ENCODE data around the gene ADAMTS12. TPM values are rescaled to one million over a fixed set of nuclear protein-coding genes. Genes with fewer than 3 reads are reported as not detected.

Gene ADAMTS12
- polyA plus RNA-seq, 1 of the 3 experiments (the other 2 are of a cell fraction) = 2.5 TPM

- Histone ChIP-seq H3K9me3 (no peaks in the 10 kb centered on the region), H3K27ac (ENCODE audit: low read depth in 2 of 2, low read length in 1 of 2) (no peak overlapping the region), H3K4me1 (ENCODE audit: control insufficient read depth in 1 of 2, insufficient read depth in 2 of 2, low read depth in 1 of 2, low read length in 1 of 2) (no peaks in the 10 kb centered on the region), H3F3A (replicated peaks; ENCODE audit: insufficient read depth) (no peaks in the 10 kb centered on the region), H2AFZ (ENCODE audit: low read depth) (no peak overlapping the region), H3K9ac (no peak overlapping the region), H3K27me3 (ENCODE audit: insufficient read depth) (no peaks in the 10 kb centered on the region; the same call in 1 of the 2 replicates), H3K4me2 (no peak overlapping the region), H4K20me1 (ENCODE audit: insufficient read depth) (no peaks in the 10 kb centered on the region), H3K4me3 (ENCODE audit: low read depth in 2 of 2, low read length in 1 of 2) (no peak overlapping the region), H3K9me2 (no peaks in the 10 kb centered on the region), H3K36me3 (replicated peaks in 1 of 2; ENCODE audit: control insufficient read depth in 1 of 2, insufficient read depth in 2 of 2, low read length in 1 of 2) (no peaks in the 10 kb centered on the region), H3K79me2 (ENCODE audit: insufficient read depth) (no peaks in the 10 kb centered on the region)
- no peak for DNase-seq
- CTCF ChIA-PET = interaction anchor here (1.1 kb wide), 2 partner anchors 30 to 83 kb away, joined by 3 read pairs; no protein-coding TSS in a partner anchor
- 58% methylated on average over 1 of the region's 1 CpG for WGBS (ENCODE audit: low lambda C conversion rate)
- no peak for TF ChIP-seq FOXJ3 (CRISPR knock-in tag; IDR thresholded peaks at IDR 0.05)
- no peak for TF ChIP-seq MXI1 (IDR thresholded peaks at IDR 0.05; ENCODE audit: low read depth, low read length)
- no peak for TF ChIP-seq FOXM1 (IDR thresholded peaks at IDR 0.05; ENCODE audit: low read depth)
- POLR2A ChIA-PET = no interaction called here
These were observed 333.3 kb downstream of the ADAMTS12 start for GRCh38 chr5:33558489-33558888.

- no peak overlapping the region for H2AFZ ChIP-seq (ENCODE audit: low read depth)
- TF ChIP-seq USF2 (IDR thresholded peaks at IDR 0.05; ENCODE audit: borderline replicate concordance, low read depth, low read length) = no peak
- TF ChIP-seq USF1 (IDR thresholded peaks at IDR 0.05; ENCODE audit: borderline replicate concordance, low read depth) = no peak
- TF ChIP-seq CTCF (IDR thresholded peaks at IDR 0.05) = no peak
- no peak for TF ChIP-seq JUND (IDR thresholded peaks at IDR 0.05)
- no peak for TF ChIP-seq RFX5 (IDR thresholded peaks at IDR 0.05; ENCODE audit: low read length)
- no peak for TF ChIP-seq FOSL2 (IDR thresholded peaks at IDR 0.05; ENCODE audit: borderline replicate concordance, low read depth)
- no peak for TF ChIP-seq EP300 (IDR thresholded peaks at IDR 0.05; ENCODE audit: borderline replicate concordance in 1 of 2, low read depth in 1 of 2, low read length in 1 of 2)
- no peak for TF ChIP-seq TEAD4 (IDR thresholded peaks at IDR 0.05; ENCODE audit: borderline replicate concordance, insufficient read depth)
- no peak for TF ChIP-seq GATA2 (CRISPR knock-in tag; IDR thresholded peaks at IDR 0.05)
- no peak for TF ChIP-seq NRF1 (IDR thresholded peaks at IDR 0.05; ENCODE audit: low read depth, low read length)
- no peak for TF ChIP-seq MEF2A (IDR thresholded peaks at IDR 0.05; ENCODE audit: borderline replicate concordance, low read depth)
- TF ChIP-seq IRF3 (IDR thresholded peaks at IDR 0.05; ENCODE audit: low read depth, low read length) = no peak
- no peak for TF ChIP-seq TAF1 (IDR thresholded peaks at IDR 0.05; ENCODE audit: borderline replicate concordance, low read depth, low read length)
- TF ChIP-seq NFIC (IDR thresholded peaks at IDR 0.05; ENCODE audit: borderline replicate concordance) = no peak
- no peak for TF ChIP-seq FOXM1 (IDR thresholded peaks at IDR 0.05; ENCODE audit: low read depth)
- no peak for TF ChIP-seq EZH2phosphoT487 (IDR thresholded peaks at IDR 0.05; ENCODE audit: borderline replicate concordance, low read depth)
- CTCF ChIA-PET = no interaction called here
- H4K20me1 ChIP-seq (ENCODE audit: insufficient read depth) = no peaks in the 10 kb centered on the region
- H3K9me3 ChIP-seq = no peaks in the 10 kb centered on the region
- H3F3A ChIP-seq (replicated peaks; ENCODE audit: insufficient read depth) = no peaks in the 10 kb centered on the region
- H3K4me3 ChIP-seq (ENCODE audit: low read depth in 2 of 2, low read length in 1 of 2) = no peak overlapping the region
- H3K27me3 ChIP-seq (ENCODE audit: insufficient read depth) = no peaks in the 10 kb centered on the region
- H3K36me3 ChIP-seq (replicated peaks in 1 of 2; ENCODE audit: control insufficient read depth in 1 of 2, insufficient read depth in 2 of 2, low read length in 1 of 2) = no peaks in the 10 kb centered on the region
- POLR2A ChIA-PET = no interaction called here
- no peak overlapping the region for H3K27ac ChIP-seq (ENCODE audit: low read depth in 2 of 2, low read length in 1 of 2)
- H3K4me1 ChIP-seq (ENCODE audit: control insufficient read depth in 1 of 2, insufficient read depth in 2 of 2, low read depth in 1 of 2, low read length in 1 of 2) = no peaks in the 10 kb centered on the region
- H3K79me2 ChIP-seq (ENCODE audit: insufficient read depth) = no peaks in the 10 kb centered on the region
- DNase-seq = no peak
- 55% methylated on average over 3 of the region's 3 CpGs for WGBS (ENCODE audit: low lambda C conversion rate)
- H3K4me2 ChIP-seq = no peak overlapping the region
- H3K9me2 ChIP-seq = no peaks in the 10 kb centered on the region
- no peak overlapping the region for H3K9ac ChIP-seq
These were observed 334.2 kb downstream of the ADAMTS12 start for GRCh38 chr5:33557605-33558004.

Measured in SK-N-SH (cell line).